GM12878 (cell line): ENCODE measurements around the gene HOXA10. TPM values are rescaled to one million over a fixed set of nuclear protein-coding genes. Genes with fewer than 3 reads are reported as not detected.

Experiments used
- ATAC-seq: fragments of 200-7000 bp; cut with Tn5 transposase; 3 replicates; pipeline ENCODE4 v1.9.1; 2020; ENCODE audit warnings: mild to moderate bottlenecking, moderate library complexity
- BruUV-seq: library from RNA; stranded (reverse); fragments of 400-500 nt; replicated peaks from 2 replicates; lab custom pipeline; 2021; lab: Mats Ljungman, UMichigan
- CTCF ChIA-PET: fragments of 300-600 bp; sonication (Branson Sonifier 250); formaldehyde crosslinking; extraction: SDS; loops from one replicate; lab custom pipeline; 2021; ENCODE audit warnings: inconsistent platforms; lab: Yijun Ruan, JAX
- POLR2A ChIA-PET: fragments of 350-600 bp; formaldehyde crosslinking; extraction: SDS; loops from one replicate; lab custom pipeline; 2021; ENCODE audit warnings: inconsistent platforms; lab: Charles Lee
- RAD21 ChIA-PET: fragments of 300-600 bp; sonication (Branson Sonifier 250); formaldehyde crosslinking; loops from one replicate; lab custom pipeline; 2023; ENCODE audit warnings: antibody characterized with exemption; ENCODE audit not compliant: unreplicated experiment; lab: Charles Lee
- SMC1A ChIA-PET: fragments of 300-600 bp; sonication (Branson Sonifier 250); formaldehyde crosslinking; loops from one replicate; lab custom pipeline; 2023; ENCODE audit not compliant: unreplicated experiment, uncharacterized antibody; lab: Charles Lee
- DNase-seq: peaks from one replicate; pipeline ENCODE4 v3.0.0-alpha.2; 2011; ENCODE audit warnings: low read depth, low spot score
- FAIRE-seq: peaks from 3 replicates; lab custom pipeline; 2011; peaks lifted over from hg19 to GRCh38; lab: Jason Lieb, UNC
- H2AFZ ChIP-seq: 2 replicates; pipeline ENCODE4 v1.6.0; 2011; ENCODE audit warnings: low read depth, low read length, control low read depth; ENCODE audit not compliant: control insufficient read depth
- H3K27ac ChIP-seq: 2 replicates; pipeline ENCODE4 v1.5.1; 2011; ENCODE audit warnings: control low read depth; ENCODE audit not compliant: control insufficient read depth, insufficient read depth
- H3K27me3 ChIP-seq, 2 experiments: replicated peaks in 1 of 2; 2 replicates each; pipeline versions ENCODE4 v1.6.0 to v1.6.1; 2011; ENCODE audit warnings: low read length in 1 of 2; ENCODE audit not compliant: control insufficient read depth in 2 of 2, insufficient read depth in 2 of 2
- H3K36me3 ChIP-seq, 2 experiments: 2 replicates each; pipeline ENCODE4 v1.5.1; 2011; ENCODE audit warnings: low read length in 1 of 2; ENCODE audit not compliant: control insufficient read depth in 2 of 2, insufficient read depth in 2 of 2
- H3K4me1 ChIP-seq: 2 replicates; pipeline ENCODE4 v1.6.1; 2011; ENCODE audit warnings: mild to moderate bottlenecking, low read length, moderate library complexity, mixed read lengths; ENCODE audit not compliant: control insufficient read depth, insufficient read depth
- H3K4me2 ChIP-seq: 2 replicates; pipeline ENCODE4 v1.6.0; 2011; ENCODE audit warnings: control low read depth; ENCODE audit not compliant: control insufficient read depth, insufficient read depth
- H3K4me3 ChIP-seq: fragments of 200-600 bp; sonication (generic); 2 replicates; pipeline ENCODE4 v1.5.1; 2016
- H3K79me2 ChIP-seq: 2 replicates; pipeline ENCODE4 v1.6.0; 2011; ENCODE audit warnings: low read length; ENCODE audit not compliant: control insufficient read depth, insufficient read depth
- H3K9ac ChIP-seq: 2 replicates; pipeline ENCODE4 v1.8.0; 2011; ENCODE audit warnings: low read length, control low read depth, mixed read lengths; ENCODE audit not compliant: control insufficient read depth, insufficient read depth
- H3K9me3 ChIP-seq: replicated peaks from 3 replicates; pipeline ENCODE4 v1.5.1; 2011; ENCODE audit warnings: mild to moderate bottlenecking, low read length; ENCODE audit not compliant: control insufficient read depth, insufficient read depth
- H4K20me1 ChIP-seq: 2 replicates; pipeline ENCODE4 v1.6.0; 2011; ENCODE audit not compliant: control insufficient read depth, insufficient read depth
- ATF7 ChIP-seq: fragments of 450-650 bp; IDR thresholded peaks from 2 replicates; pipeline ENCODE4 v1.6.1; 2016; ENCODE audit warnings: low read depth, mild to moderate bottlenecking
- BACH1 ChIP-seq: fragments of 450-650 bp; IDR thresholded peaks from 2 replicates; pipeline ENCODE4 v1.6.1; 2017; ENCODE audit warnings: mild to moderate bottlenecking, borderline replicate concordance
- CBFB ChIP-seq: IDR thresholded peaks from 2 replicates; pipeline ENCODE4 v1.6.1; 2016; ENCODE audit warnings: antibody characterized with exemption, low read depth
- CBX5 ChIP-seq: sonication (generic); IDR thresholded peaks from 2 replicates; pipeline ENCODE4 v1.6.1; 2016; ENCODE audit warnings: low read depth, moderate library complexity, mild to moderate bottlenecking, inconsistent platforms
- CHD1 ChIP-seq: IDR thresholded peaks from 2 replicates; pipeline ENCODE4 v1.6.1; 2012; ENCODE audit warnings: low read depth, low read length, improper control_type of control experiment
- EP300 ChIP-seq, 2 experiments: fragments of 150-350 bp in 1 of 2; IDR thresholded peaks; 2 replicates each; pipeline ENCODE4 v1.6.1; 2011 to 2012; ENCODE audit warnings: low read depth in 2 of 2, low read length in 2 of 2, borderline replicate concordance in 1 of 2, improper control_type of control experiment in 1 of 2, inconsistent platforms in 1 of 2; ENCODE audit not compliant: control insufficient read depth in 1 of 2
- FOXK2 ChIP-seq: fragments of 450-650 bp; IDR thresholded peaks from 2 replicates; pipeline ENCODE4 v1.6.1; 2017; ENCODE audit warnings: mild to moderate bottlenecking, moderate library complexity
- HCFC1 ChIP-seq: fragments of 150-350 bp; IDR thresholded peaks from 2 replicates; pipeline ENCODE4 v1.6.1; 2014; ENCODE audit warnings: low read length
- IKZF1 ChIP-seq: fragments of 450-650 bp; conservative IDR thresholded peaks from 2 replicates; pipeline ENCODE4 v1.6.1; 2017; ENCODE audit warnings: antibody characterized with exemption, mild to moderate bottlenecking
- IKZF2 ChIP-seq, 2 experiments: fragments of 450-650 bp; IDR thresholded peaks; 2 replicates each; pipeline ENCODE4 v1.6.1; 2017; ENCODE audit warnings: mild to moderate bottlenecking in 2 of 2, moderate library complexity in 2 of 2
- JUND ChIP-seq: IDR thresholded peaks from 2 replicates; pipeline ENCODE4 v1.6.1; 2012; ENCODE audit warnings: low read depth, mild to moderate bottlenecking, low read length, improper control_type of control experiment, moderate library complexity
- MEF2B ChIP-seq: fragments of 450-650 bp; IDR thresholded peaks from 2 replicates; pipeline ENCODE4 v1.6.1; 2018; ENCODE audit warnings: mild to moderate bottlenecking, moderate library complexity; ENCODE audit not compliant: partially characterized antibody, poor library complexity, severe bottlenecking
- NBN ChIP-seq: fragments of 450-650 bp; IDR thresholded peaks from 2 replicates; pipeline ENCODE4 v1.6.1; 2016
- NFIC ChIP-seq: IDR thresholded peaks from 2 replicates; pipeline ENCODE4 v1.6.1; 2012; ENCODE audit warnings: low read depth, mild to moderate bottlenecking, inconsistent platforms, low read length, moderate library complexity
- NFXL1 ChIP-seq: fragments of 450-650 bp; IDR thresholded peaks from 2 replicates; pipeline ENCODE4 v1.6.1; 2017; ENCODE audit warnings: antibody characterized with exemption, mild to moderate bottlenecking, borderline replicate concordance
- PML ChIP-seq: IDR thresholded peaks from 2 replicates; pipeline ENCODE4 v1.6.1; 2012; ENCODE audit warnings: low read length, inconsistent platforms
- RAD21 ChIP-seq: IDR thresholded peaks from 2 replicates; pipeline ENCODE4 v1.6.1; 2011; ENCODE audit warnings: mild to moderate bottlenecking, low read depth, low read length, moderate library complexity; ENCODE audit not compliant: insufficient read depth
- SREBF1 ChIP-seq: IDR thresholded peaks from 2 replicates; pipeline ENCODE4 v1.6.1; 2012; ENCODE audit warnings: mild to moderate bottlenecking, low read length
- STAT1 ChIP-seq: fragments of 450-650 bp; conservative IDR thresholded peaks from 2 replicates; pipeline ENCODE4 v1.6.1; 2014; ENCODE audit warnings: antibody characterized with exemption, mild to moderate bottlenecking
- in situ Hi-C: fragments of 300-500 bp; cut with MboI; formaldehyde crosslinking; loops from 9 replicates; pipeline ENCODE4 v1.14.3; 2018; ENCODE audit warnings: mixed read lengths
- intact Hi-C: fragments of 100-400 bp; cut with micrococcal nuclease; formaldehyde crosslinking; loops from one replicate; pipeline ENCODE4 v1.14.2; 2022; ENCODE audit not compliant: unreplicated experiment
- polyA plus RNA-seq, 11 experiments: library from polyadenylated mRNA; depleted of rRNA in 4 of 11; unstranded in 6 of 11; stranded (reverse) in 5 of 11; fragments of >200 nt; fragmentation: Nextera tagmentation in 4 of 11; fragmentation: Illumina TruSeq in 1 of 11; extraction: Ambion mirVana in 4 of 11; extraction: Trizol in 1 of 11; gene quantifications; 1 replicate in 1 of 11; 2 replicates in 10 of 11; pipeline versions ENCODE4 v1.2.1 to v1.2.3, GENCODE V29; 2011 to 2016; ENCODE audit warnings: inconsistent platforms in 2 of 11, missing spikeins in 2 of 11, low read depth in 1 of 11
- total RNA-seq, 4 experiments: library from RNA; depleted of rRNA in 3 of 4; stranded (reverse); fragments of >200 nt in 3 of 4; fragmentation: Illumina TruSeq in 1 of 4; extraction: Trizol in 1 of 4; gene quantifications; 2 replicates each; pipeline versions ENCODE4 v1.2.1 to v1.2.3, GENCODE V29; 2013 to 2021
- TF ChIP-seq, protein P1 (sequence below): IDR thresholded peaks from 2 replicates; pipeline ENCODE4 v1.6.1; 2012; ENCODE audit warnings: low read length, inconsistent platforms
- TF ChIP-seq, protein P2 (sequence below): IDR thresholded peaks from 2 replicates; pipeline ENCODE4 v1.6.1; 2012; ENCODE audit warnings: low read depth, low read length, improper control_type of control experiment
- TF ChIP-seq, protein P3 (sequence below): fragments of 450-650 bp; IDR thresholded peaks from 2 replicates; pipeline ENCODE4 v1.6.1; 2017; ENCODE audit warnings: low read depth, mild to moderate bottlenecking, moderate library complexity

The HOXA10 gene
- total and polyA plus RNA-seq, 10 of the 15 experiments (the other 5 are each of a cell fraction or from before 2014, with no cell fraction given), result not detected

DNA sequence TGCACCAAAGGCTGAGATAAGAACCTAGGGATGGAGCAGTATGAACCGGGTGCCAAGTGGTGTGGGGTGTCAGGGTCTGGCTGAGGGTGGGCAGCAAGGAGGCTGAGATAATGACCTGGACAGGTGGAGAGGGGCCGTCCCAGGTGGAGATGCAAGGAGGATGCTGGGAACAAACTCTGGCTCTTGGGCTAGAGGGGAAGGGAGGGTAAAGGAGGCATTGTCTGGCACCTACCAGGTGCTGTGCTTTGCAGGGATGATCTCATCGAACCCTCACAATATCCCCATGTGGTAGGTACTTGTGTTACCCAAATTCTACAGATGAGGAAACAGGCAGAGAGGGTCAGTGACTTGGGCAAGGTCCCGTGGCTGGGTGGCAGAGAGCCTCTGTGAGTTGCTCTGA lies 45.7 kb upstream of the HOXA10 start (continued):
- TF ChIP-seq PML (no peak), IKZF2 (IDR thresholded peaks at IDR 0.05) (no peak), BACH1 (no peak), CBX5 (no peak), CBFB (no peak), NFXL1 (no peak)
- TF ChIP-seq, protein P1, sequence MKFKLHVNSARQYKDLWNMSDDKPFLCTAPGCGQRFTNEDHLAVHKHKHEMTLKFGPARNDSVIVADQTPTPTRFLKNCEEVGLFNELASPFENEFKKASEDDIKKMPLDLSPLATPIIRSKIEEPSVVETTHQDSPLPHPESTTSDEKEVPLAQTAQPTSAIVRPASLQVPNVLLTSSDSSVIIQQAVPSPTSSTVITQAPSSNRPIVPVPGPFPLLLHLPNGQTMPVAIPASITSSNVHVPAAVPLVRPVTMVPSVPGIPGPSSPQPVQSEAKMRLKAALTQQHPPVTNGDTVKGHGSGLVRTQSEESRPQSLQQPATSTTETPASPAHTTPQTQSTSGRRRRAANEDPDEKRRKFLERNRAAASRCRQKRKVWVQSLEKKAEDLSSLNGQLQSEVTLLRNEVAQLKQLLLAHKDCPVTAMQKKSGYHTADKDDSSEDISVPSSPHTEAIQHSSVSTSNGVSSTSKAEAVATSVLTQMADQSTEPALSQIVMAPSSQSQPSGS, result no peak

DNA sequence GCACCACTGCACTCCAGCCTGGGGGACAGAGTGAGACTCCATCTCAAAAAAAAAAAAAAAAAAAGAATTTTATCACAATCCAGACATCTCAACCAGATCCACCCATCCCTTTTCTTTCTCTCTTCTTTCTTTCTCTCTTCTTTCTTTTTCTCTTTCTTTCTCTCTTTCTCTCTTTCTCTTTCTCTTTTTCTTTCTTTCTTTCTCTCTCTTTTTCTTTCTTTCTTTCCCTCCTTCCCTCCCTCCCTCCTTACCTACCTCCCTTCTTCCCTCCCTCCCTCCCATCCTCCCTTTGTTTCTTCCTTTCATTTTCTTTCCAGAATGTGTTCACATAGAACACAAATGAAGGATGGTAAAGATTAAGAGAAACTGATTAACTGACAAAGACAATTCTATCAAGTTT lies 43.8 kb upstream of the HOXA10 start:
- Histone ChIP-seq H3K4me2 (no peak overlapping the region), H3K27ac (no peak overlapping the region), H3K4me1 (no peaks in the 10 kb centered on the region), H2AFZ (no peak overlapping the region), H3K27me3 (peaks cover 3 to 11% of the 10 kb centered on the region in 2 experiments), H3K4me3 (no peak overlapping the region), H3K79me2 (no peaks in the 10 kb centered on the region), H3K36me3 (no peaks in the 10 kb centered on the region), H4K20me1 (no peaks in the 10 kb centered on the region; the same call in 1 of the 2 replicates), H3K9ac (no peak overlapping the region), H3K9me3 (no peaks in the 10 kb centered on the region)
- intact Hi-C loops (no loop called here), in situ Hi-C loops (no loop called here)
- ChIA-PET RAD21 (interaction anchor here (0.6 kb wide), 1 partner anchor 25 kb away, joined by 3 read pairs; no protein-coding TSS in a partner anchor), POLR2A (interaction anchor here (0.7 kb wide), 1 partner anchor 166 kb away, joined by 5 read pairs; no protein-coding TSS in a partner anchor), SMC1A (interaction anchor here (0.8 kb wide), 1 partner anchor 22 kb away, joined by 3 read pairs; no protein-coding TSS in a partner anchor), CTCF (interaction anchor here (1.3 kb wide), 1 partner anchor 22 kb away, joined by 3 read pairs; no protein-coding TSS in a partner anchor)
- no TSS peak for BruUV-seq
- FAIRE-seq, result no peak
- ATAC-seq, result no peak
- DNase-seq, result no peak
- TF ChIP-seq, protein P2, sequence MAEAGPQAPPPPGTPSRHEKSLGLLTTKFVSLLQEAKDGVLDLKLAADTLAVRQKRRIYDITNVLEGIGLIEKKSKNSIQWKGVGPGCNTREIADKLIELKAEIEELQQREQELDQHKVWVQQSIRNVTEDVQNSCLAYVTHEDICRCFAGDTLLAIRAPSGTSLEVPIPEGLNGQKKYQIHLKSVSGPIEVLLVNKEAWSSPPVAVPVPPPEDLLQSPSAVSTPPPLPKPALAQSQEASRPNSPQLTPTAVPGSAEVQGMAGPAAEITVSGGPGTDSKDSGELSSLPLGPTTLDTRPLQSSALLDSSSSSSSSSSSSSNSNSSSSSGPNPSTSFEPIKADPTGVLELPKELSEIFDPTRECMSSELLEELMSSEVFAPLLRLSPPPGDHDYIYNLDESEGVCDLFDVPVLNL, result no peak
- TF ChIP-seq STAT1, result no peak
- no peak for TF ChIP-seq MEF2B
- TF ChIP-seq IKZF1, result no peak
- no peak for TF ChIP-seq RAD21
- no peak for TF ChIP-seq FOXK2
- TF ChIP-seq ATF7, result no peak
- no peak for TF ChIP-seq JUND
- TF ChIP-seq, protein P3, sequence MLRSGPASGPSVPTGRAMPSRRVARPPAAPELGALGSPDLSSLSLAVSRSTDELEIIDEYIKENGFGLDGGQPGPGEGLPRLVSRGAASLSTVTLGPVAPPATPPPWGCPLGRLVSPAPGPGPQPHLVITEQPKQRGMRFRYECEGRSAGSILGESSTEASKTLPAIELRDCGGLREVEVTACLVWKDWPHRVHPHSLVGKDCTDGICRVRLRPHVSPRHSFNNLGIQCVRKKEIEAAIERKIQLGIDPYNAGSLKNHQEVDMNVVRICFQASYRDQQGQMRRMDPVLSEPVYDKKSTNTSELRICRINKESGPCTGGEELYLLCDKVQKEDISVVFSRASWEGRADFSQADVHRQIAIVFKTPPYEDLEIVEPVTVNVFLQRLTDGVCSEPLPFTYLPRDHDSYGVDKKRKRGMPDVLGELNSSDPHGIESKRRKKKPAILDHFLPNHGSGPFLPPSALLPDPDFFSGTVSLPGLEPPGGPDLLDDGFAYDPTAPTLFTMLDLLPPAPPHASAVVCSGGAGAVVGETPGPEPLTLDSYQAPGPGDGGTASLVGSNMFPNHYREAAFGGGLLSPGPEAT, result no peak
- no peak for TF ChIP-seq SREBF1
- no peak for TF ChIP-seq NBN
- no peak for TF ChIP-seq HCFC1
- TF ChIP-seq NFIC, result no peak
- TF ChIP-seq EP300 (IDR thresholded peaks at IDR 0.05; ENCODE audit: borderline replicate concordance in 1 of 2, control insufficient read depth in 1 of 2, low read depth in 2 of 2, low read length in 2 of 2), result no peak
- no peak for TF ChIP-seq CHD1
